22Rv1 (cell line): ENCODE results near the gene CFAP92.

Experiments used
- H3K27ac ChIP-seq: fragments of 450-650 bp; 2 replicates; pipeline ENCODE4 v1.5.1; 2017
- CTCF ChIP-seq: fragments of 450-650 bp; IDR thresholded peaks from 2 replicates; pipeline ENCODE4 v1.5.1; 2017; ENCODE audit warnings: mild to moderate bottlenecking
- ZFX ChIP-seq: fragments of 450-650 bp; IDR thresholded peaks from 2 replicates; pipeline ENCODE4 v1.6.1; 2017; ENCODE audit warnings: antibody characterized with exemption, borderline replicate concordance

The CFAP92 gene

GRCh38 chr3:129018751-129019150 is 24.9 kb upstream of the CFAP92 start:
- TF ChIP-seq ZFX: no peak
- no peak for TF ChIP-seq CTCF
- no peak overlapping the region for H3K27ac ChIP-seq

- H3K27ac ChIP-seq: no peak overlapping the region
- TF ChIP-seq ZFX (no peak), CTCF (no peak)
Observed at GRCh38 chr3:129018271-129018670, 24.4 kb upstream of the CFAP92 start.

- TF ChIP-seq CTCF (no peak), ZFX (no peak)
- no peak overlapping the region for H3K27ac ChIP-seq
Observed at GRCh38 chr3:129017484-129017899, 23.6 kb upstream of the CFAP92 start.

GRCh38 chr3:129016720-129017483 is 23.0 kb upstream of the CFAP92 start:
- no peak overlapping the region for H3K27ac ChIP-seq
- TF ChIP-seq ZFX: no peak
- no peak for TF ChIP-seq CTCF

- H3K27ac ChIP-seq: no peak overlapping the region
- no peak for TF ChIP-seq ZFX
- peak; percentile 7; the same call in 1 of the 2 replicates for TF ChIP-seq CTCF
Observed at GRCh38 chr3:129016356-129016719, 22.5 kb upstream of the CFAP92 start.

GRCh38 chr3:129015388-129016105 is 21.7 kb upstream of the CFAP92 start:
- no peak overlapping the region for H3K27ac ChIP-seq
- no peak for TF ChIP-seq CTCF
- TF ChIP-seq ZFX: no peak

- H3K27ac ChIP-seq: no peak overlapping the region
- TF ChIP-seq ZFX: no peak
- TF ChIP-seq CTCF: no peak
Observed at GRCh38 chr3:129014793-129015345, 21.0 kb upstream of the CFAP92 start.
